GM12872 (cell line): ENCODE data around the gene TMEM14A.
A peak's percentile ranks its signal among the peaks of the same experiment; 100 is the strongest.

ENCODE experiments used
- TF ChIP-seq, protein P1 (sequence below): IDR thresholded peaks from 3 replicates; pipeline ENCODE4 v1.5.1; 2011; ENCODE audit warnings: low read depth, mild to moderate bottlenecking, low read length, moderate library complexity; ENCODE audit not compliant: insufficient read depth

TMEM14A gene

DNA sequence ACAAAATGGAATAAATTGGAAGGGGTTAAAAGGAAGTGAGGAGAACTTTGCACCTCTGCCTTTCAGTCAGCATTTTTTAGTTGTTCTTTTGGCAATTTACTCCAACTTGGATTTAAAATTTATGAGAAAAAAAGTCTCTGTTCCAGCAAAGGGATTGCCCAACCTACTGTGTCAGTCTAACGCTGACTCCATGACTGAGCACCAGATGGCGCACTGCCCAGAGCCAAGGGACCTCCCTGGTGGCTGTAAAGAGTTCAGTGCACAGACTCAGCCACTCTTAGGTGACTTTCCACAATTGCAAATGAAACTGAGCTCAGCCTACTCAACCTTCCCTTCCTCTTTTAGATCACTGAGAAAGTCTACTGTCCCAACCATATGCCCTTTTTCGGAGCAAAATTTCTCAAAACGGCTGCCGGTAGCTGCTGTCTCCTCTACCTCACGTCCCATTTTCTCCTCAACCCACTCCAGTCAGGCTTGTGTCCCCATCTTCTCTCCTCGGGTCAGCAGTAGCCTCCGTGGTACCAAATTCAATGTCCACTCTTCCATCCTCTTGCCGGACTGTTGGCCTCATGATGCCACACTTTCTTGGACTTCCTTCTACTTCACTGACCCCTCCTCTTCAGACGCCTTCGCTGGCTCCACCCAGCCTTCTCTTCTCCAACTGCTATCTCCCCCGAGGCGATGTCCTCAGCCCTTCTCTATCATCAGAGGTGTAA lies 53.7 kb downstream of the TMEM14A start:
- TF ChIP-seq, protein P1, sequence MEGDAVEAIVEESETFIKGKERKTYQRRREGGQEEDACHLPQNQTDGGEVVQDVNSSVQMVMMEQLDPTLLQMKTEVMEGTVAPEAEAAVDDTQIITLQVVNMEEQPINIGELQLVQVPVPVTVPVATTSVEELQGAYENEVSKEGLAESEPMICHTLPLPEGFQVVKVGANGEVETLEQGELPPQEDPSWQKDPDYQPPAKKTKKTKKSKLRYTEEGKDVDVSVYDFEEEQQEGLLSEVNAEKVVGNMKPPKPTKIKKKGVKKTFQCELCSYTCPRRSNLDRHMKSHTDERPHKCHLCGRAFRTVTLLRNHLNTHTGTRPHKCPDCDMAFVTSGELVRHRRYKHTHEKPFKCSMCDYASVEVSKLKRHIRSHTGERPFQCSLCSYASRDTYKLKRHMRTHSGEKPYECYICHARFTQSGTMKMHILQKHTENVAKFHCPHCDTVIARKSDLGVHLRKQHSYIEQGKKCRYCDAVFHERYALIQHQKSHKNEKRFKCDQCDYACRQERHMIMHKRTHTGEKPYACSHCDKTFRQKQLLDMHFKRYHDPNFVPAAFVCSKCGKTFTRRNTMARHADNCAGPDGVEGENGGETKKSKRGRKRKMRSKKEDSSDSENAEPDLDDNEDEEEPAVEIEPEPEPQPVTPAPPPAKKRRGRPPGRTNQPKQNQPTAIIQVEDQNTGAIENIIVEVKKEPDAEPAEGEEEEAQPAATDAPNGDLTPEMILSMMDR, result peak; percentile 93

DNA sequence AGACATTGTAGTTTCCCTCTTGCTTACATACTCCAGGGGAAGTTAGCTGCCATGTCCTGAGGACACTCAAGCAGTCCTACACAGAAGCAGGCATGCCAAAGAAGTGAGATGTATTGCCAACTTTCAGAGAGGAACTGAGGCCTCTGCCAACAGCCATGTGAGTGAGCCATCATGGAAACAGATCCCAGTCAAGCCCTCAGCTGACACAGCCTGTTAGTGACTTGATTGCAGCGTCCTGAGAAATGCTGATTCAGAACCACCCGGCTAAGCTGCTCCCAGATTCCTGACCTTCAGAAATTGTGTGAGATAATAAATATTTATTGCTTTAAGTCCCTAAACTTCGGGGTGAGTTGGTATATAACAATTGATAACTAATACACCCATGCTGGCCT lies 54.2 kb downstream of the TMEM14A start:
- TF ChIP-seq, protein P1, result no peak

DNA sequence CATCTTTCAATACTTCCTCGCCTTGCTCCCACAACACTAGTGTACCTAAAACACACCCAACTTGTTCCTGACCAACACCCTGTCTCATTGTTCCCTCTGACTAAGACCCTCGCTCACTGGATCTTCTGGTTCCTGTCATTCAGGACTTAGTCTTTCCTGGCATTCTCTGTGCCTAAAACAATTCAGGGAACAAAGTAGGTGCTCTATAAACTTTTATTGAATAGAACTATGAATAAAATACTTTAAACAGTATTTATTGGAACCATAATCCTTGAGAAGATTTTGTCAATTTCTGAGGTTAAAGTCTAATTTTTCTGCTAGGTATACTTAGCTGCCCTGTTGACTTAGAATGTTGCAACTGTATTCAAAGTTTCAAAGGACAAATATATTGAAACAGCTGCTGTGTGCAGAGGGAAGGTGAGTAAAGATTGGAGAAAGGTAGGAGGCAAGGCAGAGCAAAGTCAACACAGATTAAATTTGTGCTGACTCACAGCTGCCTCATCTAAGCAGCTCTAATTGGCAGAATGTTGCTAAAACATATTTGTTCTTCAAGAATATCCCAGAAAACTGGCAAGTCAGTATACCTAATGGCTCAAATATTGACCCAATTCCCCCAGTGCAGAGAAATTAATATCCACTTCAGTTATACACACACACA lies 54.8 kb downstream of the TMEM14A start:
- TF ChIP-seq, protein P1, result no peak

DNA sequence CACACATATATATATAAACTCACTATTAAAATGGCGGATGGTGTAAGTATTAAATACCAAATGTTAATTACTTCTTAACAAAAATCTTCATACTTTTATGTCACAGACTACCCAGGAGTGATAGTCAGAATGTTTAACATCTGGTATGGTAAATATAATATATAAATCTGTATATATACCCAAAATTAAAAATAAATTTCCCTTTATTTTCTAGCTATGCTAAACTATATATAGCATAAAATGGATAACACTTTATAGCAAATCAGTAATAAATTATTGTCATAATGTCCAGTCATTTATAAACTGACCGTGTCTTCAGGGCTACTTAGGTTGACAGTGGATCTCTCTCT lies 55.3 kb downstream of the TMEM14A start:
- TF ChIP-seq, protein P1, result no peak

DNA sequence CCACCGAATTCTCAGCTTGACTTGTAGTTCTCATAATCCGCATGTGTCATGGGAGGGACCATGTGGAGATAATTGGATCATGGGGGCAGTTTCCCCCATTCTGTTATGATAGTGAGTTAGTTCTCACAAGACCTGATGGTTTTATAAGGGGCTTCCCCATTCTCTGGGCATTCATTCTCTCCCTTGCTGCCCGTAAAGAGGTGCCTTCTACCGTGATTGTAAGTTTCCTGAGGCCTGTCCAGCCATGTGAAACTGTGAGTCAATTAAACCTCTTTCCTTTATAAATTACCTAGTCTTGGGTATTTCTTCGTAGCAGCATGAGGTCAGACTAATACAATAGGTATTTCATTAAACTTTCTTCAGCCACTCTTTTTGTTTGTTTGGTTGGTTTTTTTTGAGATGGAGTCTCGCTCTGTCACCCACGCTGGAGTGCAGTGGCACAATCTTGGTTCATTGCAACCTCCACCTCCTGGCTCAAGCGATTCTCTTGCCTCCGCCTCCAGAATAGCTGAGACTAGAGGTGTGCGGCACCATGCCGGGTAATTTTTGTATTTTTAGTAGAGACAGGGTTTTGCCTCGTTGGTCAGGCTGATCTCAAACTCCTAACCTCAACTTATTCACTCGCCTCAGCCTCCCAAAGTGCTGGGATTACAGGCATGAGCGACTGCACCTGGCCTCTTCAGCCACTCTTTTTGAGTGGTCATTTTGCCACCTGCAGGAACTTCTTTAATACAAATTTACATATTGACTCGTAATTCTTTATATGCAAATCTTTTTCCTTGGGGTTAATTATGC lies 56.0 kb downstream of the TMEM14A start:
- TF ChIP-seq, protein P1, result no peak

DNA sequence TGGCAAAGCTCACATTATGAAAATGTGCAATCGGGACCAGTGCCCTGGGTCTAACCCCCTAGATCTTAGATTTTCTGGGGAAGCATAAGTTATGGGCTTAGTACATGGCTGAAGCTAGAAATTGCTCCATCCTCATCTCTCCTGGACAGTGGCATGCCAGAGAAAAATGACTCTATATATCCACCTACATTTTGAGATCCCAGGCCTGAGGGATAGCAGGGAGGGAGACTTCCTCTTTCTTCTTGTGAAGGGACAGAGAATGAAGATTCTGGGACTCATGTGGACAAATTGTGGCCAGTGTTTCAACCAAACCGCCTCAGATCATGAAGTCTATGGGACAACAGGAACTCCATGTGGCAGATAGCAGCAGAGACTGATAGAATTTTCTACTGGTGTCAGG lies 57.0 kb downstream of the TMEM14A start:
- TF ChIP-seq, protein P1, result no peak

DNA sequence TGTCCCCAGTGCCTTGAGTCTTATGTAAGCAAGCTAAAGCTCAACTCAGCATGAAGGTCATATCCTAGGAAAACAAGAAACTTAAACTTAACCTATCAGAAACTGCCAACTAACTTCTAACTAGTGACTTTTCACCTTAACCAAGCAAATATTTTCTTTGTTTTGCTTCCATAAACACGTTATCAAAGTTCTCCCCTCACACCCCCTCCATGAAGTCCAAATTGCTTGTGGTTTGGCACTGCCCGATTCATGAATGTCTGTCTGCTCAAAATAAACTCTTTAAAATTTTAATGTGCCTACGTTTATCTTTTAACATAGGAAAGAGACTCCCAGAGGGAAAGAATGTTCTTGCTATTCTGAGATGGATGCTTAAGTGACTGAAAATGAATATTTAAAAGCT lies 57.5 kb downstream of the TMEM14A start:
- TF ChIP-seq, protein P1, result no peak
